T47D (cell line): Measurements from ENCODE around the gene RBBP6.

Experiments used
- DNase-seq, 2 experiments: peaks; one replicate each; pipeline versions ENCODE4 v3.0.0 to v3.0.0-alpha.2; 2011 to 2012; ENCODE audit warnings: low read depth in 1 of 2, low spot score in 1 of 2
- JUND ChIP-seq: IDR thresholded peaks from 2 replicates; pipeline ENCODE4 v1.6.1; 2012; ENCODE audit warnings: low read depth
- in situ Hi-C: cut with HindIII; loops from 2 replicates; pipeline ENCODE4 v1.10.0; 2016; ENCODE audit warnings: low sequenced_read_pairs, low pct_unique_long_range_greater_than_20kb

RBBP6 gene

GRCh38 chr16:24509536-24509935 is 29.8 kb upstream of the RBBP6 start:
- no peak for TF ChIP-seq JUND
- in situ Hi-C loops: no loop called here
- DNase-seq: no peak

- DNase-seq: peak in 1 of 2 experiments; percentile 22
- in situ Hi-C loops: no loop called here
- TF ChIP-seq JUND: no peak
These were observed 28.2 kb upstream of the RBBP6 start for GRCh38 chr16:24511174-24511573.

- TF ChIP-seq JUND: no peak
- in situ Hi-C loops: no loop called here
- DNase-seq: no peak
These were observed 27.6 kb upstream of the RBBP6 start for GRCh38 chr16:24511792-24512191.

GRCh38 chr16:24514096-24514495 is 25.3 kb upstream of the RBBP6 start:
- no peak for TF ChIP-seq JUND
- in situ Hi-C loops: no loop called here
- DNase-seq: no peak

- in situ Hi-C loops: no loop called here
- no peak for DNase-seq
These were observed 24.2 kb upstream of the RBBP6 start for GRCh38 chr16:24515186-24515585.

GRCh38 chr16:24516900-24517669 is 22.3 kb upstream of the RBBP6 start:
- peak; percentile 48 to 91 for DNase-seq
- TF ChIP-seq JUND: no peak
- in situ Hi-C loops: no loop called here

More at GRCh38 chr16:24515186-24515585, 24.2 kb upstream of the RBBP6 start:
- TF ChIP-seq JUND: no peak

- DNase-seq: no peak
- in situ Hi-C loops: no loop called here
- TF ChIP-seq JUND: no peak
These were observed 20.9 kb upstream of the RBBP6 start for GRCh38 chr16:24518498-24518897.

GRCh38 chr16:24520983-24521382 is 18.4 kb upstream of the RBBP6 start:
- in situ Hi-C loops: no loop called here
- no peak for DNase-seq

GRCh38 chr16:24522751-24523150 is 16.6 kb upstream of the RBBP6 start:
- in situ Hi-C loops: no loop called here
- TF ChIP-seq JUND: no peak
- DNase-seq: no peak

More at GRCh38 chr16:24520983-24521382, 18.4 kb upstream of the RBBP6 start:
- no peak for TF ChIP-seq JUND

- TF ChIP-seq JUND: no peak
- no peak for DNase-seq
- in situ Hi-C loops: no loop called here
These were observed 15.8 kb upstream of the RBBP6 start for GRCh38 chr16:24523569-24523968.

GRCh38 chr16:24524855-24525677 is 14.3 kb upstream of the RBBP6 start:
- in situ Hi-C loops: no loop called here
- no peak for DNase-seq
- TF ChIP-seq JUND: no peak

GRCh38 chr16:24525970-24526559 is 13.3 kb upstream of the RBBP6 start:
- peak in 1 of 2 experiments; percentile 70 for DNase-seq
- in situ Hi-C loops: no loop called here
- TF ChIP-seq JUND: no peak
